Neural progenitor cell (in vitro differentiated cells): ENCODE data around the gene RILPL1. TPM values are rescaled to one million over a fixed set of nuclear protein-coding genes. Genes with fewer than 3 reads are reported as not detected.
A peak's percentile ranks its signal among the peaks of the same experiment; 100 is the strongest.

ENCODE experiments used
- DNase-seq: peaks from one replicate; pipeline ENCODE4 v3.0.0-alpha.2; 2016; ENCODE audit warnings: low spot score
- H2AFZ ChIP-seq: fragments of 200-600 bp; sonication (generic); replicated peaks from 2 replicates; pipeline ENCODE4 v1.6.1; 2016; ENCODE audit warnings: antibody characterized with exemption
- H3F3A ChIP-seq: fragments of 200-600 bp; sonication (generic); 2 replicates; pipeline ENCODE4 v1.6.1; 2016; ENCODE audit warnings: antibody characterized with exemption, low read depth
- H3K27ac ChIP-seq: fragments of 200-600 bp; sonication (generic); 2 replicates; pipeline ENCODE4 v1.5.1; 2016; ENCODE audit warnings: mild to moderate bottlenecking
- H3K27me3 ChIP-seq: fragments of 200-600 bp; sonication (generic); 2 replicates; pipeline ENCODE4 v1.6.1; 2016; ENCODE audit warnings: mild to moderate bottlenecking, moderate library complexity
- H3K36me3 ChIP-seq: fragments of 200-600 bp; sonication (generic); 2 replicates; pipeline ENCODE4 v1.5.1; 2016
- H3K4me1 ChIP-seq: fragments of 200-600 bp; sonication (generic); 2 replicates; pipeline ENCODE4 v1.6.1; 2016; ENCODE audit warnings: mixed run types
- H3K4me2 ChIP-seq: fragments of 200-600 bp; sonication (generic); 2 replicates; pipeline ENCODE4 v1.6.1; 2016
- H3K4me3 ChIP-seq: fragments of 200-600 bp; sonication (generic); 2 replicates; pipeline ENCODE4 v1.5.1; 2016
- H3K79me2 ChIP-seq: fragments of 200-600 bp; sonication (generic); 2 replicates; pipeline ENCODE4 v1.6.1; 2016; ENCODE audit warnings: low read depth
- H3K9ac ChIP-seq: fragments of 200-600 bp; sonication (generic); 2 replicates; pipeline ENCODE4 v1.6.1; 2016
- H3K9me3 ChIP-seq: fragments of 200-600 bp; sonication (generic); 2 replicates; pipeline ENCODE4 v1.5.1; 2016; ENCODE audit warnings: low read depth
- H4K20me1 ChIP-seq: fragments of 200-600 bp; sonication (generic); 2 replicates; pipeline ENCODE4 v1.6.1; 2016; ENCODE audit warnings: low read depth
- H3K27ac Mint-ChIP-seq: 3 replicates; pipeline ENCODE4 v1.8.0; 2021; ENCODE audit warnings: mixed read lengths
- H3K27me3 Mint-ChIP-seq: 2 replicates; pipeline ENCODE4 v1.8.0; 2022; ENCODE audit warnings: low read depth, mild to moderate bottlenecking, inconsistent platforms, moderate library complexity, mixed read lengths; ENCODE audit not compliant: insufficient read depth
- H3K36me3 Mint-ChIP-seq: 3 replicates; pipeline ENCODE4 v1.8.0; 2021; ENCODE audit warnings: mixed read lengths
- H3K4me1 Mint-ChIP-seq: 3 replicates; pipeline ENCODE4 v1.8.0; 2021; ENCODE audit warnings: mixed read lengths
- H3K4me3 Mint-ChIP-seq: 3 replicates; pipeline ENCODE4 v1.8.0; 2021; ENCODE audit warnings: mild to moderate bottlenecking, moderate library complexity, mixed read lengths
- H3K9me3 Mint-ChIP-seq: 3 replicates; pipeline ENCODE4 v1.8.0; 2020; ENCODE audit warnings: mixed read lengths
- EZH2 ChIP-seq: fragments of 200-600 bp; sonication (generic); IDR thresholded peaks from 2 replicates; pipeline ENCODE4 v1.6.1; 2017; ENCODE audit warnings: antibody characterized with exemption, mild to moderate bottlenecking, moderate library complexity
- EZH2phosphoT487 ChIP-seq: fragments of 200-600 bp; sonication (generic); IDR thresholded peaks from 2 replicates; pipeline ENCODE4 v1.6.1; 2017; ENCODE audit warnings: antibody characterized with exemption
- total RNA-seq: library from RNA; depleted of rRNA; stranded (reverse); fragments of >200 nt; gene quantifications from 2 replicates; pipeline ENCODE4 v1.2.3, GENCODE V29; 2015; ENCODE audit warnings: low replicate concordance
- TF ChIP-seq, protein P1 (sequence below): fragments of 200-600 bp; sonication (generic); IDR thresholded peaks from 2 replicates; pipeline ENCODE4 v1.5.1; 2017; ENCODE audit warnings: antibody characterized with exemption, mild to moderate bottlenecking

The RILPL1 gene
- total RNA-seq, 1 donor from 2014 or later = 13.8 TPM

DNA sequence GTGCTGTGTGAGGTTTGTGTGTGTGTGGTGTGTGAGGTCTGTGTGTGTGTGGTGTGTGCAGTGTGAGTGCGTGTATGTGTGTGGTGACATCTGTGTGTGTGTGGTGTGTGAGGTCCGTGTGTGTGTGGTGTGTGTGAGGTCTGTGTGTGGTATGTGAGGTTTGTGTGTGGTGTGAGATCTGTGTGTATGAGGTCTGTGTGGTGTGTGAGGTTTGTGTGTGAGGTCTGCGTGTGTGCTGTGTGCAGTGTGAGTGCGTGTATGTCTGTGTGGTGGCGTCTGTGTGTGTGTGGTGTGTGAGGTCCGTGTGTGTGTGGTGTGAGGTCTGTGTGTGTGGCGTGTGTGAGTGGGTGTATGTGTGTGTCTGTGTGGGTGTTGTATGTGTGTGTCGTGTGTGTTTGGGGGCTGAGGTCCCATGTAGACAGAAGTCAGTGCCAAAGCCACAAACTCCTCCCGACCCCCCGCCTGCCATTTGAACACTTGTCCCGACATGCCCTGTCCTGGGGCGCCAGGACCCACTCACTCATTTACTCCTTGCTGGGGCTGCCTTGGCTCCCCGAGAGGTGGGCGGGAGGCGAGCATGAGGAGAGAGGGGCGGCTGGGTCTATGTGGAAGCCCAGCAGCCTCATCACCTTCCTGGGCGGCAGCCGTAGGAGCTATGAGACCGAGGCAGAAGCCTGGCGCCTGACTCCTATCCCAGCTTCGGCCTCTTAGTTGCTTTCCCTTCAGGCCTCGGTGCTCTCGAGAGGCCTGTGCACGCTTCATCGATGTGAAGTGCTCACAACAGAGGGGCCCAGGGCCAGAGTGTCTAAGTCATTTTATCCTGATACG, 20.5 kb downstream of the RILPL1 start:
- H3K9me3 Mint-ChIP-seq = no peaks in the 10 kb centered on the region
- H4K20me1 ChIP-seq = no peaks in the 10 kb centered on the region
- no peak for TF ChIP-seq EZH2
- no peak for TF ChIP-seq EZH2phosphoT487
- TF ChIP-seq, protein P1, sequence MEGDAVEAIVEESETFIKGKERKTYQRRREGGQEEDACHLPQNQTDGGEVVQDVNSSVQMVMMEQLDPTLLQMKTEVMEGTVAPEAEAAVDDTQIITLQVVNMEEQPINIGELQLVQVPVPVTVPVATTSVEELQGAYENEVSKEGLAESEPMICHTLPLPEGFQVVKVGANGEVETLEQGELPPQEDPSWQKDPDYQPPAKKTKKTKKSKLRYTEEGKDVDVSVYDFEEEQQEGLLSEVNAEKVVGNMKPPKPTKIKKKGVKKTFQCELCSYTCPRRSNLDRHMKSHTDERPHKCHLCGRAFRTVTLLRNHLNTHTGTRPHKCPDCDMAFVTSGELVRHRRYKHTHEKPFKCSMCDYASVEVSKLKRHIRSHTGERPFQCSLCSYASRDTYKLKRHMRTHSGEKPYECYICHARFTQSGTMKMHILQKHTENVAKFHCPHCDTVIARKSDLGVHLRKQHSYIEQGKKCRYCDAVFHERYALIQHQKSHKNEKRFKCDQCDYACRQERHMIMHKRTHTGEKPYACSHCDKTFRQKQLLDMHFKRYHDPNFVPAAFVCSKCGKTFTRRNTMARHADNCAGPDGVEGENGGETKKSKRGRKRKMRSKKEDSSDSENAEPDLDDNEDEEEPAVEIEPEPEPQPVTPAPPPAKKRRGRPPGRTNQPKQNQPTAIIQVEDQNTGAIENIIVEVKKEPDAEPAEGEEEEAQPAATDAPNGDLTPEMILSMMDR = no peak
- H2AFZ ChIP-seq = no peak overlapping the region
- DNase-seq = no peak
- no peaks in the 10 kb centered on the region for H3K79me2 ChIP-seq
- peaks cover 9% of the 10 kb centered on the region for H3F3A ChIP-seq
- no peak overlapping the region for H3K27ac Mint-ChIP-seq
- H3K4me2 ChIP-seq = no peak overlapping the region
- H3K27me3 Mint-ChIP-seq = peaks cover 1% of the 10 kb centered on the region
- no peaks in the 10 kb centered on the region for H3K36me3 ChIP-seq
- peak overlapping the region; percentile 27 for H3K9ac ChIP-seq
- no peaks in the 10 kb centered on the region for H3K27me3 ChIP-seq
- H3K4me1 Mint-ChIP-seq = no peaks in the 10 kb centered on the region
- peaks cover 20% of the 10 kb centered on the region for H3K36me3 Mint-ChIP-seq
- no peak overlapping the region for H3K4me3 Mint-ChIP-seq
- no peaks in the 10 kb centered on the region for H3K9me3 ChIP-seq
- H3K4me1 ChIP-seq = no peaks in the 10 kb centered on the region
- H3K4me3 ChIP-seq = no peak overlapping the region
- peak overlapping the region; percentile 91 for H3K27ac ChIP-seq

DNA sequence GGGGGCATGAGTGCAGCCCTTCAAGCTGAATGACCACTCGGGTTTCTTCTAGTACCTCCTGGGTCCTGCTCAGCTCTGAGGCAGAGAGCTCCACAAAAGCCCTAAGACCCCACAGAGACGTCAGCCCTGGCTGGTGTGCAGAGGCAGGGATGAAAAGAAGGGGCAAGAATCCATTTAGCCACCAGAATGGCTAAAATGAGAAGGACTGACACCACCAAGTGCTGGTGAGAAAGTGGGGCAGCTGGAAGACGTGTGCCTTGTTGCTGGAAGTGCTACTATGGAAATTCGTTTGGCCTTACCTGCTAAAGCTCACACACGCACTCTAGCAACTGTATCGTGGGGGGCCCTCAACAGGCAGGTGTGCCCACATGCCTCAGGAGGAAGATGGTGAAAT, 26.7 kb downstream of the RILPL1 start:
- Histone ChIP-seq H2AFZ (no peak overlapping the region), H3K79me2 (no peaks in the 10 kb centered on the region), H3K9ac (no peak overlapping the region), H3K27me3 (no peaks in the 10 kb centered on the region), H3K36me3 (no peaks in the 10 kb centered on the region), H3K4me2 (no peak overlapping the region), H3F3A (peaks cover 10% of the 10 kb centered on the region), H3K27ac (no peak overlapping the region), H3K4me3 (no peak overlapping the region), H4K20me1 (no peaks in the 10 kb centered on the region), H3K9me3 (no peaks in the 10 kb centered on the region), H3K4me1 (peaks cover 7% of the 10 kb centered on the region)
- Mint-ChIP-seq H3K9me3 (no peaks in the 10 kb centered on the region), H3K4me3 (peak overlapping the region; percentile 41), H3K36me3 (peaks cover 24% of the 10 kb centered on the region), H3K4me1 (peaks cover 12% of the 10 kb centered on the region), H3K27ac (no peak overlapping the region), H3K27me3 (peaks cover 7% of the 10 kb centered on the region)
- no peak for TF ChIP-seq EZH2
- TF ChIP-seq EZH2phosphoT487 = no peak
- TF ChIP-seq, protein P1 = no peak
- DNase-seq = no peak

DNA sequence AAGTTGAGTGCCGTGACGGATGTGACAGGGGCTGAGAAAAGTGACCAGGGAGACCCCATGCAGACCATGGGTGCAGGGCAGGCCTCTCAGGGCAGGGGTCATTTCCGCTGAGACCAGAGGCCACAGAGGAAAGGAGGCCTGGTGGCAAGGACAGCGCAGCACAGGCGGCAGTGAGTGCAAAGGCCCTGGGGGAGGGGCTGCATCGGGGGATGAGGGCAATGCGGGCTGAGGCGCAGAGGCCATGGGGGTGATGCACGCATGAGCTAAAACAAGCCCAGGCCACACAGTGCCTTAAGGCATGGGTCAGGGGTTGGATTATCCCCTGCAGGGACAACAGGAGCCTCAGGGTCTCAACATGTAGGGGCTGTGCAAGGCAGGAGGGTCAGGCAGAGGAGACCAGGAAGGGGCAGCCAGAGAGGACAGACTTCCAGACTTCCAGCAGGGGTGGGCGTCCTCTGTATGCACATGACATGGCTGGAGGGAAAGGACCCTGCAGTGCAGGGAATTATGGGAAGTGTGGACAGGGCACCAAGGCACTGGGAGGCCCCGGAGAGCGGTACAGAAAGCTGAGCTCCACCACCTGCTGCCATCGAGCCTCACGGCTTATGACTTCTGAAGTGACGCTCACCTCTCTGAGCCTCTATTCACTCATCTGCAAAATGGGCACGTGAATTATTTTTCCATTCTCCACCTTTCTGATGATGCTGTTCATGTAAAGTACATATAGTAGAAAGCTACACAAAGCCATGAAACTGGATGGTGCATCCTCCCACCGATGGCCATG, 27.3 kb downstream of the RILPL1 start:
- Histone ChIP-seq H3K9me3 (no peaks in the 10 kb centered on the region), H2AFZ (no peak overlapping the region), H3K4me1 (peaks cover 13% of the 10 kb centered on the region), H3K36me3 (no peaks in the 10 kb centered on the region), H3K4me2 (no peak overlapping the region), H3K4me3 (no peak overlapping the region), H3K27ac (no peak overlapping the region), H3K79me2 (no peaks in the 10 kb centered on the region), H3F3A (peaks cover 13% of the 10 kb centered on the region), H3K27me3 (no peaks in the 10 kb centered on the region), H4K20me1 (no peaks in the 10 kb centered on the region), H3K9ac (no peak overlapping the region)
- Mint-ChIP-seq H3K36me3 (peaks cover 24% of the 10 kb centered on the region), H3K27me3 (peaks cover 10% of the 10 kb centered on the region), H3K4me3 (peak overlapping the region; percentile 41), H3K4me1 (peaks cover 13% of the 10 kb centered on the region), H3K9me3 (no peaks in the 10 kb centered on the region), H3K27ac (peak overlapping the region; percentile 42)
- no peak for TF ChIP-seq EZH2phosphoT487
- no peak for TF ChIP-seq EZH2
- TF ChIP-seq, protein P1 = no peak
- DNase-seq = no peak
